ENCODE data around the gene GPR176.

The GPR176 gene

GRCh38 chr15:39888809-39889208 is 31.3 kb downstream of the GPR176 start:
- no peak for DNase-seq

- no peak for DNase-seq
These were observed 31.8 kb downstream of the GPR176 start for GRCh38 chr15:39888243-39888642.

GRCh38 chr15:39887832-39888231 is 32.2 kb downstream of the GPR176 start:
- no peak for DNase-seq

GRCh38 chr15:39887211-39887610 is 32.9 kb downstream of the GPR176 start:
- DNase-seq: no peak

- DNase-seq: no peak
These were observed 33.6 kb downstream of the GPR176 start for GRCh38 chr15:39886418-39886817.

GRCh38 chr15:39885099-39885777 is 34.8 kb downstream of the GPR176 start:
- DNase-seq: no peak

GRCh38 chr15:39884351-39884750 is 35.7 kb downstream of the GPR176 start:
- DNase-seq: no peak

GRCh38 chr15:39882602-39883001 is 37.5 kb downstream of the GPR176 start:
- DNase-seq: no peak

- DNase-seq: no peak
These were observed 38.3 kb downstream of the GPR176 start for GRCh38 chr15:39881790-39882189.

- no peak for DNase-seq
These were observed 39.2 kb downstream of the GPR176 start for GRCh38 chr15:39880718-39881387.

GRCh38 chr15:39878406-39878785 is 41.7 kb downstream of the GPR176 start:
- no peak for DNase-seq

- no peak for DNase-seq
These were observed 45.0 kb downstream of the GPR176 start for GRCh38 chr15:39874890-39875549.

- DNase-seq: no peak
These were observed 46.1 kb downstream of the GPR176 start for GRCh38 chr15:39873978-39874377.

- no peak for DNase-seq
These were observed 49.5 kb downstream of the GPR176 start for GRCh38 chr15:39870537-39870936.

- no peak for DNase-seq
These were observed 50.1 kb downstream of the GPR176 start for GRCh38 chr15:39869858-39870515.

GRCh38 chr15:39869254-39869653 is 50.8 kb downstream of the GPR176 start:
- DNase-seq: no peak

GRCh38 chr15:39868396-39868795 is 51.7 kb downstream of the GPR176 start:
- no peak for DNase-seq

- no peak for DNase-seq
These were observed 56.0 kb downstream of the GPR176 start for GRCh38 chr15:39864116-39864515.

- DNase-seq: no peak
These were observed 59.2 kb downstream of the GPR176 start for GRCh38 chr15:39860871-39861270.

- no peak for DNase-seq
These were observed 59.9 kb downstream of the GPR176 start for GRCh38 chr15:39860200-39860599.

GRCh38 chr15:39859636-39860035 is 60.4 kb downstream of the GPR176 start:
- no peak for DNase-seq

- no peak for DNase-seq
These were observed 62.9 kb downstream of the GPR176 start for GRCh38 chr15:39857132-39857531.

- no peak for DNase-seq
These were observed 63.7 kb downstream of the GPR176 start for GRCh38 chr15:39856357-39856756.

GRCh38 chr15:39855400-39855799 is 64.7 kb downstream of the GPR176 start:
- DNase-seq: no peak

All from amniotic stem cell (primary cell).